ENCODE measurements around the gene EVA1B. TPM values are rescaled to one million over a fixed set of nuclear protein-coding genes. Genes with fewer than 3 reads are reported as not detected.

The EVA1B gene
- total and polyA plus RNA-seq, 2 of the 4 experiments (the other 2 are of a cell fraction) = 49.8 to 64.6 TPM

- POLR2A ChIA-PET (ENCODE audit: unreplicated experiment) = no interaction called here
- Histone ChIP-seq H4K91ac (ENCODE audit: insufficient read depth, low read depth, low read length) (no peak overlapping the region), H3K56ac (ENCODE audit: extremely low read depth, insufficient read depth, low read length) (no peak overlapping the region), H4K20me1 (ENCODE audit: insufficient read depth, low read length) (no peaks in the 10 kb centered on the region), H3K9ac (ENCODE audit: low read depth, low read length) (no peak overlapping the region), H3K23ac (ENCODE audit: low read depth, low read length) (no peak overlapping the region), H3K4me2 (ENCODE audit: low read depth, low read length) (no peak overlapping the region), H3K4ac (ENCODE audit: low read depth, low read length) (no peak overlapping the region), H4K8ac (ENCODE audit: low read depth in 2 of 2, low read length in 2 of 2) (no peak overlapping the region), H2BK20ac (ENCODE audit: low read depth, low read length) (no peak overlapping the region), H3K14ac (replicated peaks; ENCODE audit: low read depth, low read length) (no peak overlapping the region), H4K5ac (ENCODE audit: low read depth, low read length) (no peak overlapping the region), H2AK9ac (replicated peaks; ENCODE audit: low read depth, low read length, poor library complexity) (peak overlapping the region; percentile 21), H2BK5ac (ENCODE audit: low read depth, low read length, poor library complexity, severe bottlenecking) (no peak overlapping the region), H3K18ac (ENCODE audit: low read depth, low read length) (no peak overlapping the region), H3K27me3 (ENCODE audit: control insufficient read depth, insufficient read depth, low read length) (no peaks in the 10 kb centered on the region), H3K4me3 (ENCODE audit: insufficient read depth, low read depth, low read length) (no peak overlapping the region), H3K36me3 (ENCODE audit: control insufficient read depth, insufficient read depth, low read length) (peaks cover 58% of the 10 kb centered on the region), H3K27ac (ENCODE audit: insufficient read depth, low read length) (no peak overlapping the region), H2AFZ (replicated peaks; ENCODE audit: low read length, poor library complexity) (no peak overlapping the region), H3K9me1 (ENCODE audit: insufficient read depth, low read length) (peaks cover 28% of the 10 kb centered on the region), H2BK120ac (ENCODE audit: low read depth, low read length) (no peak overlapping the region), H3K79me1 (ENCODE audit: low read depth in 1 of 2, low read length in 2 of 2) (peaks cover 13 to 65% of the 10 kb centered on the region in 2 experiments; a peak in 3 of 4 replicates), H2BK15ac (ENCODE audit: low read depth, low read length) (no peak overlapping the region), H3K4me1 (ENCODE audit: control insufficient read depth, insufficient read depth, low read length) (peaks cover 38% of the 10 kb centered on the region), H2AK5ac (ENCODE audit: low read depth, low read length) (no peak overlapping the region), H3K9me3 (ENCODE audit: control insufficient read depth, insufficient read depth, low read length) (no peaks in the 10 kb centered on the region)
- WGBS, 2 experiments (ENCODE audit: extremely low coverage in 2 of 2, insufficient read length in 1 of 2) = 100% methylated on average over 2 of the region's 8 CpGs; no CpG with 5 or more reads in 1 of the 2 experiments
- ATAC-seq (ENCODE audit: low read depth) = no peak
- no TSS peak for BruUV-seq (replicated peaks)
- in situ Hi-C loops (cut with MboI; ENCODE audit: low sequenced_read_pairs) = no loop called here
- TF ChIP-seq, protein P1, sequence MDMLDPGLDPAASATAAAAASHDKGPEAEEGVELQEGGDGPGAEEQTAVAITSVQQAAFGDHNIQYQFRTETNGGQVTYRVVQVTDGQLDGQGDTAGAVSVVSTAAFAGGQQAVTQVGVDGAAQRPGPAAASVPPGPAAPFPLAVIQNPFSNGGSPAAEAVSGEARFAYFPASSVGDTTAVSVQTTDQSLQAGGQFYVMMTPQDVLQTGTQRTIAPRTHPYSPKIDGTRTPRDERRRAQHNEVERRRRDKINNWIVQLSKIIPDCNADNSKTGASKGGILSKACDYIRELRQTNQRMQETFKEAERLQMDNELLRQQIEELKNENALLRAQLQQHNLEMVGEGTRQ (IDR thresholded peaks at IDR 0.05; ENCODE audit: low read depth, low read length) = no peak
- no peak for DNase-seq
- intact Hi-C loops (cut with micrococcal nuclease) = no loop called here
- dilution Hi-C loops (cut with HindIII; ENCODE audit: low sequenced_read_pairs, unreplicated experiment) = no loop called here
- CTCF ChIA-PET = no interaction called here
These were observed 23.4 kb upstream of the EVA1B start for GRCh38 chr1:36346741-36347370.

All from IMR-90 (cell line).